ENCODE measurements around the gene REV3L. TPM values are rescaled to one million over a fixed set of nuclear protein-coding genes. Genes with fewer than 3 reads are reported as not detected.
"Not testable (repeated sequence)": the region's sequence is repeated elsewhere in the genome, so short reads cannot be mapped to it uniquely, and the experiment has no call there.

The REV3L gene
- total and polyA plus RNA-seq, 2 donors (not counting 1 experiment from before 2014, with no cell fraction given): 4.7 to 37.9 TPM

DNA sequence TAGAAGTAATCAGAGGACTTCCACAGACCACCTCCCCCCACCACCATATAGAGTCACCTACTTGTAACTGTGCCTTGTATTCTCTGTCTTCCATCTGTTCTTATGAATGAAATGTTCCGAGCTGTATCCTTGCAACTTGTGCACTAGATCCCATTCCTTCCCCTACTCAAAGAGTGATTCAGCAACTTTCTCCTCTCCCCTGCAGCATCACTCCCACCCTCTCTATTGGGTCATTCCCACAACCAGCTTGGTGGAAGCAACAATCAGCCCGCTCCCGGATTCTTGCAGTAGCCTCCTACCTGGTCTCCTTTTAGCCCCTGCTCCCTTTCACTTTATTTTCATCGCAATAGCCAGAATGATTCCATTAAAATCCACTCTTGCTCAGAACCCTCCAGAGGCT, 34.9 kb upstream of the REV3L start:
- intact Hi-C loops (cut with micrococcal nuclease): no loop called here
- H3K27me3 ChIP-seq (replicated peaks in 1 of 4; ENCODE audit: control extremely low read depth in 1 of 4, control insufficient read depth in 3 of 4, insufficient read depth in 4 of 4, low read length in 3 of 4): no peaks in the 10 kb centered on the region
- Mint-ChIP-seq H3K27me3 (no peaks in the 10 kb centered on the region), H3K9me3 (ENCODE audit: insufficient read depth) (no peaks in the 10 kb centered on the region), H3K4me1 (peaks cover 6% of the 10 kb centered on the region), H3K27ac (no peak overlapping the region), H3K4me3 (no peak overlapping the region)
- CTCF ChIA-PET: interaction anchor here (0.6 kb wide), 1 partner anchor 430 kb away, joined by 3 read pairs; no protein-coding TSS in a partner anchor
- no peaks in the 10 kb centered on the region for H3K4me1 ChIP-seq (ENCODE audit: control insufficient read depth in 2 of 2, insufficient read depth in 2 of 2, low read length in 2 of 2)
- DNase-seq (no peak), ATAC-seq (ENCODE audit: low read depth) (no peak)
- H3K9ac ChIP-seq (ENCODE audit: low read length): no peak overlapping the region
- no peaks in the 10 kb centered on the region for H4K20me1 ChIP-seq (ENCODE audit: control insufficient read depth, insufficient read depth, low read length, poor library complexity, severe bottlenecking)
- no peak overlapping the region for H3K4me2 ChIP-seq (replicated peaks; ENCODE audit: low read depth, low read length, poor library complexity, severe bottlenecking)
- 100% methylated on average over 4 of the region's 4 CpGs for WGBS (ENCODE audit: insufficient coverage)
- POLR2A ChIA-PET: no interaction called here
- H3K27ac ChIP-seq (ENCODE audit: low read length in 2 of 2): no peak overlapping the region
- H2AFZ ChIP-seq (ENCODE audit: insufficient read depth, low read depth, low read length, poor library complexity, severe bottlenecking): no peak overlapping the region
- peaks cover 2% of the 10 kb centered on the region for H3K79me2 ChIP-seq (ENCODE audit: control insufficient read depth, insufficient read depth, low read length)
- no peaks in the 10 kb centered on the region for H3K36me3 ChIP-seq (replicated peaks in 1 of 2; ENCODE audit: control extremely low read depth in 1 of 2, control insufficient read depth in 1 of 2, extremely low read depth in 1 of 2, insufficient read depth in 2 of 2, low read length in 1 of 2)
- no peak overlapping the region for H3K4me3 ChIP-seq (ENCODE audit: control extremely low read depth in 1 of 5, extremely low read depth in 1 of 5, insufficient read depth in 1 of 5, low read depth in 2 of 5, low read length in 4 of 5)
- no peak for TF ChIP-seq EZH2 (IDR thresholded peaks at IDR 0.05; ENCODE audit: borderline replicate concordance, insufficient read depth, low read depth, low read length, poor library complexity, severe bottlenecking)
- TF ChIP-seq CTCF (IDR thresholded peaks at IDR 0.05): no peak
- peaks cover 0 to 4% (median 0%) of the 10 kb centered on the region in 3 donors for H3K9me3 ChIP-seq (ENCODE audit: control extremely low read depth in 1 of 3, control insufficient read depth in 2 of 3, insufficient read depth in 1 of 3, low read length in 2 of 3)

DNA sequence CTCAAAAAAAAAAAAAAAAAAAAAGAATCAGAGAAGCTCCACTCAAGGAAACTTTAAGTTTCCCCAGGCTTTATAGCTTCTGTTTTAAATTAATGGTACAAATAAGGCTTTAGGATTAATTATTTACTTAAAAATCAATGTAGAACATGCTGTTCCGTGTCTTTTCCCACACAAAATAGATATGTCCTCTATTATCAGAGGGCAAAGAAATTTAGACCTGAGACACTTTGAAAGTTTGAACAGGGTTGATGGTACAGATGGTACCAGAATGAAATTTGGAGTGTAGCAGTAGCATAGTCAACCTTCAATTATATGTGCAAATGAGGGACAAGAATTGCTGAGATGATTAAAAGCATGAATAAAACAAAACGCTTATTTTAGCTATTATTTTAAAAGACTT, 32.2 kb upstream of the REV3L start:
- H3K4me3 Mint-ChIP-seq: no peak overlapping the region
- Histone ChIP-seq H3K9ac (ENCODE audit: low read length) (no peak overlapping the region), H3K9me3 (ENCODE audit: control extremely low read depth in 1 of 3, control insufficient read depth in 2 of 3, insufficient read depth in 1 of 3, low read length in 2 of 3) (no peaks in the 10 kb centered on the region), H4K20me1 (ENCODE audit: control insufficient read depth, insufficient read depth, low read length, poor library complexity, severe bottlenecking) (no peaks in the 10 kb centered on the region), H3K4me2 (replicated peaks; ENCODE audit: low read depth, low read length, poor library complexity, severe bottlenecking) (no peak overlapping the region), H3K27me3 (replicated peaks in 1 of 4; ENCODE audit: control extremely low read depth in 1 of 4, control insufficient read depth in 3 of 4, insufficient read depth in 4 of 4, low read length in 3 of 4) (no peaks in the 10 kb centered on the region), H3K4me3 (ENCODE audit: control extremely low read depth in 1 of 5, extremely low read depth in 1 of 5, insufficient read depth in 1 of 5, low read depth in 2 of 5, low read length in 4 of 5) (no peak overlapping the region), H3K4me1 (ENCODE audit: control insufficient read depth in 2 of 2, insufficient read depth in 2 of 2, low read length in 2 of 2) (no peaks in the 10 kb centered on the region), H3K27ac (ENCODE audit: low read length in 2 of 2) (no peak overlapping the region), H3K36me3 (replicated peaks in 1 of 2; ENCODE audit: control extremely low read depth in 1 of 2, control insufficient read depth in 1 of 2, extremely low read depth in 1 of 2, insufficient read depth in 2 of 2, low read length in 1 of 2) (no peaks in the 10 kb centered on the region), H2AFZ (ENCODE audit: insufficient read depth, low read depth, low read length, poor library complexity, severe bottlenecking) (no peak overlapping the region), H3K79me2 (ENCODE audit: control insufficient read depth, insufficient read depth, low read length) (peaks cover 6% of the 10 kb centered on the region)
- WGBS (ENCODE audit: insufficient coverage): no CpG with 5 or more reads among the region's 2 CpGs
- ChIA-PET POLR2A (no interaction called here), CTCF (no interaction called here)
- no peak for DNase-seq
- H3K9me3 Mint-ChIP-seq (ENCODE audit: insufficient read depth): no peaks in the 10 kb centered on the region
- H3K27me3 Mint-ChIP-seq: no peaks in the 10 kb centered on the region
- H3K27ac Mint-ChIP-seq: no peak overlapping the region
- TF ChIP-seq CTCF (IDR thresholded peaks at IDR 0.05) (no peak), EZH2 (IDR thresholded peaks at IDR 0.05; ENCODE audit: borderline replicate concordance, insufficient read depth, low read depth, low read length, poor library complexity, severe bottlenecking) (no peak)
- ATAC-seq (ENCODE audit: low read depth): no peak
- intact Hi-C loops (cut with micrococcal nuclease): no loop called here
- no peaks in the 10 kb centered on the region for H3K4me1 Mint-ChIP-seq

DNA sequence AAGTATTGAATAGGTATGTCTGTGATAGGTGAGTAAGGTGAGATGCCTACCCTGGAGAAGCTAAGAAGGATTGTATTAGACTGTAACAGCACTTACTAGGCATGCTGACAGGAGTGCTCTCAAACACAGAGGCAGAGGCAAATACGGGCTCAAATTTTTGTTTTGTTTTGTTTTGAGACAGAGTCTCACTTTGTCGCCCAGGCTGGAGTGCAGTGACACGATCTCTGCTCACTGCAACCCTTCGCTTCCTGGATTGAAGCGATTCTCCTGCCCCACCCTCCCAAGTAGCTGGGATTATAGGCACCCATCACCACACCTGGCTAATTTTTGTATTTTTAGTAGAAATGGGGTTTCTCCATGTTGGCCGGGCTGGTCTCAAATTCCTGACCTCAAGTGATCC, 31.5 kb upstream of the REV3L start:
- H3K27me3 ChIP-seq (replicated peaks in 1 of 4; ENCODE audit: control extremely low read depth in 1 of 4, control insufficient read depth in 3 of 4, insufficient read depth in 4 of 4, low read length in 3 of 4); H3K4me3 Mint-ChIP-seq; H3K9me3 ChIP-seq (ENCODE audit: control extremely low read depth in 1 of 3, control insufficient read depth in 2 of 3, insufficient read depth in 1 of 3, low read length in 2 of 3); H3K27ac ChIP-seq (ENCODE audit: low read length in 2 of 2); H3K9ac ChIP-seq (ENCODE audit: low read length); CTCF ChIA-PET; H3K4me3 ChIP-seq (ENCODE audit: control extremely low read depth in 1 of 5, extremely low read depth in 1 of 5, insufficient read depth in 1 of 5, low read depth in 2 of 5, low read length in 4 of 5); ATAC-seq (ENCODE audit: low read depth); H3K27ac Mint-ChIP-seq; H3K4me2 ChIP-seq (replicated peaks; ENCODE audit: low read depth, low read length, poor library complexity, severe bottlenecking); H4K20me1 ChIP-seq (ENCODE audit: control insufficient read depth, insufficient read depth, low read length, poor library complexity, severe bottlenecking); H3K36me3 ChIP-seq (replicated peaks in 1 of 2; ENCODE audit: control extremely low read depth in 1 of 2, control insufficient read depth in 1 of 2, extremely low read depth in 1 of 2, insufficient read depth in 2 of 2, low read length in 1 of 2); DNase-seq; POLR2A ChIA-PET; H2AFZ ChIP-seq (ENCODE audit: insufficient read depth, low read depth, low read length, poor library complexity, severe bottlenecking); H3K9me3 Mint-ChIP-seq (ENCODE audit: insufficient read depth); H3K27me3 Mint-ChIP-seq; H3K4me1 ChIP-seq (ENCODE audit: control insufficient read depth in 2 of 2, insufficient read depth in 2 of 2, low read length in 2 of 2); H3K4me1 Mint-ChIP-seq; intact Hi-C loops (cut with micrococcal nuclease); H3K79me2 ChIP-seq (ENCODE audit: control insufficient read depth, insufficient read depth, low read length): not testable (repeated sequence)
- WGBS (ENCODE audit: insufficient coverage): 100% methylated on average over 1 of the region's 6 CpGs
